ENCODE measurements around the gene NT5DC1.
"Not testable (repeated sequence)": the region's sequence is repeated elsewhere in the genome, so short reads cannot be mapped to it uniquely, and the experiment has no call there.

The NT5DC1 gene

GRCh38 chr6:116090251-116090650 lies 10.4 kb upstream of the NT5DC1 start:
- DNase-seq (ENCODE audit: low read depth, low spot score) = no peak

GRCh38 chr6:116094041-116094440 lies 6.6 kb upstream of the NT5DC1 start:
- DNase-seq (ENCODE audit: low read depth, low spot score) = no peak

GRCh38 chr6:116096048-116096759 lies 4.4 kb upstream of the NT5DC1 start:
- not testable (repeated sequence) for DNase-seq (ENCODE audit: low read depth, low spot score)

- DNase-seq (ENCODE audit: low read depth, low spot score) = no peak
These were observed 3.5 kb upstream of the NT5DC1 start for GRCh38 chr6:116096979-116097816.

GRCh38 chr6:116099036-116099435 lies 1.6 kb upstream of the NT5DC1 start:
- no peak for DNase-seq (ENCODE audit: low read depth, low spot score)

- no peak for DNase-seq (ENCODE audit: low read depth, low spot score)
These were observed 657 bp downstream of the NT5DC1 start for GRCh38 chr6:116101302-116101718.

- DNase-seq (ENCODE audit: low read depth, low spot score) = no peak
These were observed 1.1 kb downstream of the NT5DC1 start for GRCh38 chr6:116101790-116102189.

- DNase-seq (ENCODE audit: low read depth, low spot score) = no peak
These were observed 2.2 kb downstream of the NT5DC1 start for GRCh38 chr6:116102873-116103272.

- DNase-seq (ENCODE audit: low read depth, low spot score) = no peak
These were observed 4.0 kb downstream of the NT5DC1 start for GRCh38 chr6:116104636-116105035.

GRCh38 chr6:116105247-116105646 lies 4.6 kb downstream of the NT5DC1 start:
- no peak for DNase-seq (ENCODE audit: low read depth, low spot score)

GRCh38 chr6:116106146-116106545 lies 5.5 kb downstream of the NT5DC1 start:
- no peak for DNase-seq (ENCODE audit: low read depth, low spot score)

- DNase-seq (ENCODE audit: low read depth, low spot score) = no peak
These were observed 8.2 kb downstream of the NT5DC1 start for GRCh38 chr6:116108836-116109235.

- DNase-seq (ENCODE audit: low read depth, low spot score) = no peak
These were observed 11.2 kb downstream of the NT5DC1 start for GRCh38 chr6:116111552-116112528.

GRCh38 chr6:116113386-116113785 lies 12.7 kb downstream of the NT5DC1 start:
- DNase-seq (ENCODE audit: low read depth, low spot score) = no peak

- DNase-seq (ENCODE audit: low read depth, low spot score) = no peak
These were observed 15.1 kb downstream of the NT5DC1 start for GRCh38 chr6:116115781-116116180.

GRCh38 chr6:116118608-116119007 lies 18.0 kb downstream of the NT5DC1 start:
- no peak for DNase-seq (ENCODE audit: low read depth, low spot score)

- DNase-seq (ENCODE audit: low read depth, low spot score) = no peak
These were observed 19.8 kb downstream of the NT5DC1 start for GRCh38 chr6:116120430-116120829.

GRCh38 chr6:116126032-116126431 lies 25.4 kb downstream of the NT5DC1 start, which contains the start of gene COL10A1:
TSS of gene COL10A1 (minus strand) at chr6:116126132. CDS start at chr6:116125492, 640 bp downstream.
- no peak for DNase-seq (ENCODE audit: low read depth, low spot score)

GRCh38 chr6:116127771-116128493 lies 27.3 kb downstream of the NT5DC1 start:
- DNase-seq (ENCODE audit: low read depth, low spot score) = no peak

- no peak for DNase-seq (ENCODE audit: low read depth, low spot score)
These were observed 32.8 kb downstream of the NT5DC1 start for GRCh38 chr6:116133453-116133852.

GRCh38 chr6:116136373-116136772 lies 35.7 kb downstream of the NT5DC1 start:
- no peak for DNase-seq (ENCODE audit: low read depth, low spot score)

All from iPS DF 19.7 (cell line).